ENCODE data around the gene PIP4K2A.

Gene PIP4K2A

GRCh38 chr10:22599636-22600228, 114.6 kb downstream of the PIP4K2A start:
- no peak overlapping the region for H3K27ac ChIP-seq (ENCODE audit: low read depth, low read length)
- no peak overlapping the region for H3K4me2 ChIP-seq (ENCODE audit: low read depth, low read length, poor library complexity, severe bottlenecking)
- H3F3A ChIP-seq (ENCODE audit: insufficient read depth): no peaks in the 10 kb centered on the region
- H2AFZ ChIP-seq (ENCODE audit: low read depth, low read length, severe bottlenecking): no peak overlapping the region
- H3K36me3 ChIP-seq (ENCODE audit: low read length): no peaks in the 10 kb centered on the region
- H3K27me3 ChIP-seq (ENCODE audit: low read length): no peaks in the 10 kb centered on the region
- no peaks in the 10 kb centered on the region for H4K20me1 ChIP-seq (ENCODE audit: low read depth, low read length)
- no peak overlapping the region for H3K4me3 ChIP-seq (ENCODE audit: insufficient read depth, low read length, poor library complexity, severe bottlenecking)
- H3K9me3 ChIP-seq (ENCODE audit: insufficient read depth, low read length): no peaks in the 10 kb centered on the region
- H3K9me2 ChIP-seq (replicated peaks; ENCODE audit: insufficient read depth, low read length): no peaks in the 10 kb centered on the region
- TF ChIP-seq EZH2phosphoT487 (conservative IDR thresholded peaks at IDR 0.05; ENCODE audit: low read length): no peak
- no peak for TF ChIP-seq CTCF (IDR thresholded peaks at IDR 0.05; ENCODE audit: insufficient read depth, low read length, poor library complexity, severe bottlenecking)
- H3K9ac ChIP-seq (ENCODE audit: low read length): no peak overlapping the region
- H3K79me2 ChIP-seq (ENCODE audit: insufficient read depth, low read length): no peaks in the 10 kb centered on the region

- Histone ChIP-seq H3F3A (ENCODE audit: insufficient read depth) (no peaks in the 10 kb centered on the region), H3K9me3 (ENCODE audit: insufficient read depth, low read length) (no peaks in the 10 kb centered on the region), H3K36me3 (ENCODE audit: low read length) (no peaks in the 10 kb centered on the region), H3K27ac (ENCODE audit: low read depth, low read length) (no peak overlapping the region), H3K9me2 (replicated peaks; ENCODE audit: insufficient read depth, low read length) (no peaks in the 10 kb centered on the region), H4K20me1 (ENCODE audit: low read depth, low read length) (no peaks in the 10 kb centered on the region), H2AFZ (ENCODE audit: low read depth, low read length, severe bottlenecking) (no peak overlapping the region), H3K9ac (ENCODE audit: low read length) (no peak overlapping the region), H3K4me2 (ENCODE audit: low read depth, low read length, poor library complexity, severe bottlenecking) (no peak overlapping the region), H3K79me2 (ENCODE audit: insufficient read depth, low read length) (no peaks in the 10 kb centered on the region), H3K4me3 (ENCODE audit: insufficient read depth, low read length, poor library complexity, severe bottlenecking) (no peak overlapping the region), H3K27me3 (ENCODE audit: low read length) (no peaks in the 10 kb centered on the region)
- no peak for TF ChIP-seq EZH2phosphoT487 (conservative IDR thresholded peaks at IDR 0.05; ENCODE audit: low read length)
- TF ChIP-seq CTCF (IDR thresholded peaks at IDR 0.05; ENCODE audit: insufficient read depth, low read length, poor library complexity, severe bottlenecking): no peak
These were observed 115.3 kb downstream of the PIP4K2A start for GRCh38 chr10:22599048-22599561.

- Histone ChIP-seq H4K20me1 (ENCODE audit: low read depth, low read length) (no peaks in the 10 kb centered on the region), H3K36me3 (ENCODE audit: low read length) (no peaks in the 10 kb centered on the region), H3K9ac (ENCODE audit: low read length) (no peak overlapping the region), H3K27me3 (ENCODE audit: low read length) (no peaks in the 10 kb centered on the region), H3K4me3 (ENCODE audit: insufficient read depth, low read length, poor library complexity, severe bottlenecking) (no peak overlapping the region), H3K9me2 (replicated peaks; ENCODE audit: insufficient read depth, low read length) (no peaks in the 10 kb centered on the region), H3F3A (ENCODE audit: insufficient read depth) (no peaks in the 10 kb centered on the region), H3K27ac (ENCODE audit: low read depth, low read length) (no peak overlapping the region), H3K9me3 (ENCODE audit: insufficient read depth, low read length) (no peaks in the 10 kb centered on the region), H2AFZ (ENCODE audit: low read depth, low read length, severe bottlenecking) (no peak overlapping the region), H3K4me2 (ENCODE audit: low read depth, low read length, poor library complexity, severe bottlenecking) (no peak overlapping the region), H3K79me2 (ENCODE audit: insufficient read depth, low read length) (no peaks in the 10 kb centered on the region)
- TF ChIP-seq EZH2phosphoT487 (conservative IDR thresholded peaks at IDR 0.05; ENCODE audit: low read length) (no peak), CTCF (IDR thresholded peaks at IDR 0.05; ENCODE audit: insufficient read depth, low read length, poor library complexity, severe bottlenecking) (no peak)
These were observed 115.9 kb downstream of the PIP4K2A start for GRCh38 chr10:22598478-22598877.
